ENCODE measurements around the gene CCDC91.

The CCDC91 gene

GRCh38 chr12:28331130-28331529 lies 140.9 kb downstream of the CCDC91 start:
- no peak for TF ChIP-seq CTCF (IDR thresholded peaks at IDR 0.05; ENCODE audit: borderline replicate concordance, insufficient read depth, low read depth, low read length)
- H3K4me3 ChIP-seq (ENCODE audit: low read depth, low read length), result no peak overlapping the region

GRCh38 chr12:28340261-28341045 lies 150.2 kb downstream of the CCDC91 start:
- no peak overlapping the region for H3K4me3 ChIP-seq (ENCODE audit: low read depth, low read length)
- no peak for TF ChIP-seq CTCF (IDR thresholded peaks at IDR 0.05; ENCODE audit: borderline replicate concordance, insufficient read depth, low read depth, low read length)

GRCh38 chr12:28343713-28344112 lies 153.5 kb downstream of the CCDC91 start:
- TF ChIP-seq CTCF (IDR thresholded peaks at IDR 0.05; ENCODE audit: borderline replicate concordance, insufficient read depth, low read depth, low read length), result no peak
- no peak overlapping the region for H3K4me3 ChIP-seq (ENCODE audit: low read depth, low read length)

- no peak for TF ChIP-seq CTCF (IDR thresholded peaks at IDR 0.05; ENCODE audit: borderline replicate concordance, insufficient read depth, low read depth, low read length)
- no peak overlapping the region for H3K4me3 ChIP-seq (ENCODE audit: low read depth, low read length)
Observed at GRCh38 chr12:28346567-28346966, 156.3 kb downstream of the CCDC91 start.

GRCh38 chr12:28349196-28349595 lies 158.9 kb downstream of the CCDC91 start:
- no peak overlapping the region for H3K4me3 ChIP-seq (ENCODE audit: low read depth, low read length)
- no peak for TF ChIP-seq CTCF (IDR thresholded peaks at IDR 0.05; ENCODE audit: borderline replicate concordance, insufficient read depth, low read depth, low read length)

- H3K4me3 ChIP-seq (ENCODE audit: low read depth, low read length), result no peak overlapping the region
- no peak for TF ChIP-seq CTCF (IDR thresholded peaks at IDR 0.05; ENCODE audit: borderline replicate concordance, insufficient read depth, low read depth, low read length)
Observed at GRCh38 chr12:28350502-28350901, 160.2 kb downstream of the CCDC91 start.

- no peak overlapping the region for H3K4me3 ChIP-seq (ENCODE audit: low read depth, low read length)
Observed at GRCh38 chr12:28351414-28351813, 161.2 kb downstream of the CCDC91 start.

More at GRCh38 chr12:28351414-28351813, 161.2 kb downstream of the CCDC91 start:
- no peak for TF ChIP-seq CTCF (IDR thresholded peaks at IDR 0.05; ENCODE audit: borderline replicate concordance, insufficient read depth, low read depth, low read length)

Measured in GM12875 (cell line).